Activated CD4-positive, alpha-beta T cell treated with anti-CD3 and anti-CD28 coated beads, Interleukin-2, Interleukin-6, amounts not matched to agents 100 ng/mL and 50 ng/mL, durations not matched to agents 16 hours and 8 hours (primary cell): ENCODE results near the gene TPRG1.

ENCODE experiments used
- DNase-seq: peaks from one replicate; pipeline ENCODE4 v3.0.0-alpha.2; 2020

Gene TPRG1

GRCh38 chr3:189167027-189167766, 4.6 kb upstream of the TPRG1 start:
- DNase-seq = peak; percentile 8

GRCh38 chr3:189168711-189169110, 3.1 kb upstream of the TPRG1 start:
- DNase-seq = no peak

- no peak for DNase-seq
These were observed 2.0 kb upstream of the TPRG1 start for GRCh38 chr3:189169728-189170127.

- no peak for DNase-seq
These were observed 1.2 kb upstream of the TPRG1 start for GRCh38 chr3:189170559-189170958.

- no peak for DNase-seq
These were observed 1.1 kb downstream of the TPRG1 start for GRCh38 chr3:189172668-189173419.

GRCh38 chr3:189184566-189184965, 12.8 kb downstream of the TPRG1 start:
- no peak for DNase-seq

- DNase-seq = no peak
These were observed 14.3 kb downstream of the TPRG1 start for GRCh38 chr3:189186101-189186500.

- no peak for DNase-seq
These were observed 16.7 kb downstream of the TPRG1 start for GRCh38 chr3:189188466-189188865.

- DNase-seq = no peak
These were observed 21.0 kb downstream of the TPRG1 start for GRCh38 chr3:189192725-189193124.

- DNase-seq = peak; percentile 4
These were observed 23.5 kb downstream of the TPRG1 start for GRCh38 chr3:189195302-189195701.

- DNase-seq = no peak
These were observed 30.3 kb downstream of the TPRG1 start for GRCh38 chr3:189202106-189202505.

- no peak for DNase-seq
These were observed 30.8 kb downstream of the TPRG1 start for GRCh38 chr3:189202583-189202982.

- no peak for DNase-seq
These were observed 32.5 kb downstream of the TPRG1 start for GRCh38 chr3:189204167-189204866.

GRCh38 chr3:189204937-189205336, 33.2 kb downstream of the TPRG1 start:
- DNase-seq = no peak

GRCh38 chr3:189210251-189210770, 38.5 kb downstream of the TPRG1 start:
- no peak for DNase-seq

- DNase-seq = no peak
These were observed 40.9 kb downstream of the TPRG1 start for GRCh38 chr3:189212681-189213080.

- no peak for DNase-seq
These were observed 42.9 kb downstream of the TPRG1 start for GRCh38 chr3:189214651-189215050.

- DNase-seq = no peak
These were observed 51.3 kb downstream of the TPRG1 start for GRCh38 chr3:189222927-189223636.

- DNase-seq = no peak
These were observed 53.7 kb downstream of the TPRG1 start for GRCh38 chr3:189225431-189225830.

- DNase-seq = no peak
These were observed 55.5 kb downstream of the TPRG1 start for GRCh38 chr3:189227249-189227648.

- no peak for DNase-seq
These were observed 57.5 kb downstream of the TPRG1 start for GRCh38 chr3:189229196-189229828.

- no peak for DNase-seq
These were observed 61.0 kb downstream of the TPRG1 start for GRCh38 chr3:189232790-189233189.
